Neural cell (in vitro differentiated cells): ENCODE data around the gene SMC5. TPM values are rescaled to one million over a fixed set of nuclear protein-coding genes. Genes with fewer than 3 reads are reported as not detected.

Experiments
- H2AFZ ChIP-seq: fragments of 200-600, 300-800 bp; sonication (generic), shearing (Covaris generic); 2 replicates; pipeline ENCODE4 v1.6.0; 2014; ENCODE audit warnings: low read depth, mild to moderate bottlenecking, antibody characterized with exemption, low read length, moderate library complexity
- H3F3A ChIP-seq: fragments of 200-600 bp; shearing (Covaris generic); 2 replicates; pipeline ENCODE4 v1.6.1; 2016; ENCODE audit warnings: mild to moderate bottlenecking, moderate library complexity, mixed read lengths, antibody characterized with exemption, low read length; ENCODE audit not compliant: insufficient read depth, poor library complexity, severe bottlenecking
- H3K27ac ChIP-seq: fragments of 200-600, 300-800 bp; sonication (generic), shearing (Covaris generic); 2 replicates; pipeline ENCODE4 v1.5.1; 2014; ENCODE audit warnings: mild to moderate bottlenecking, low read length, moderate library complexity
- H3K27me3 ChIP-seq: fragments of 300-800, 200-600 bp; sonication (generic), shearing (Covaris generic); 2 replicates; pipeline ENCODE4 v1.6.0; 2014; ENCODE audit warnings: mild to moderate bottlenecking, low read depth, low read length, moderate library complexity; ENCODE audit not compliant: insufficient read depth
- H3K36me3 ChIP-seq: fragments of 300-800, 200-600 bp; sonication (generic), shearing (Covaris generic); 2 replicates; pipeline ENCODE4 v1.5.1; 2014; ENCODE audit warnings: mild to moderate bottlenecking, antibody characterized with exemption, low read length, moderate library complexity; ENCODE audit not compliant: insufficient read depth
- H3K4me2 ChIP-seq: fragments of 300-800, 200-600 bp; sonication (generic), shearing (Covaris generic); 2 replicates; pipeline ENCODE4 v1.6.0; 2014; ENCODE audit warnings: mild to moderate bottlenecking, low read length
- H3K4me3 ChIP-seq: fragments of 300-800, 200-600 bp; sonication (generic), shearing (Covaris generic); 2 replicates; pipeline ENCODE4 v1.5.1; 2014; ENCODE audit warnings: mild to moderate bottlenecking, low read length, moderate library complexity
- H3K79me2 ChIP-seq: fragments of 200-600 bp; shearing (Covaris generic); replicated peaks from 2 replicates; pipeline ENCODE4 v1.6.0; 2014; ENCODE audit warnings: mild to moderate bottlenecking, low read length, moderate library complexity; ENCODE audit not compliant: insufficient read depth
- H3K9ac ChIP-seq: fragments of 300-800, 200-600 bp; sonication (generic), shearing (Covaris generic); 2 replicates; pipeline ENCODE4 v1.6.1; 2016; ENCODE audit warnings: mild to moderate bottlenecking, low read length, mixed read lengths
- H3K9me2 ChIP-seq: fragments of 200-600 bp; shearing (Covaris generic); 2 replicates; pipeline ENCODE4 v1.6.1; 2016; ENCODE audit warnings: mild to moderate bottlenecking, low read length, mixed read lengths; ENCODE audit not compliant: insufficient read depth
- H3K9me3 ChIP-seq: fragments of 200-600, 300-800 bp; sonication (generic), shearing (Covaris generic); 2 replicates; pipeline ENCODE4 v1.6.1; 2016; ENCODE audit warnings: mild to moderate bottlenecking, mixed run types, low read length, moderate library complexity, mixed read lengths
- H4K20me1 ChIP-seq: fragments of 200-600 bp; shearing (Covaris generic); 2 replicates; pipeline ENCODE4 v1.6.1; 2016; ENCODE audit warnings: mild to moderate bottlenecking, mixed run types; ENCODE audit not compliant: insufficient read depth
- CTCF ChIP-seq: fragments of 450-650 bp; IDR thresholded peaks from 2 replicates; pipeline ENCODE4 v1.5.1; 2014; ENCODE audit warnings: antibody characterized with exemption, mild to moderate bottlenecking, moderate library complexity; ENCODE audit not compliant: poor library complexity, severe bottlenecking
- EP300 ChIP-seq: fragments of 450-650 bp; conservative IDR thresholded peaks from 2 replicates; pipeline ENCODE4 v1.6.1; 2014; ENCODE audit warnings: antibody characterized with exemption, mild to moderate bottlenecking, moderate library complexity; ENCODE audit not compliant: poor library complexity, severe bottlenecking
- EZH2 ChIP-seq: fragments of 200-600, 300-800 bp; shearing (Covaris generic), sonication (generic); IDR thresholded peaks from 2 replicates; pipeline ENCODE4 v1.6.1; 2014; ENCODE audit warnings: antibody characterized with exemption, low read length, borderline replicate concordance, mild to moderate bottlenecking; ENCODE audit not compliant: insufficient read depth, poor library complexity, severe bottlenecking
- MXI1 ChIP-seq: fragments of 450-650 bp; conservative IDR thresholded peaks from 2 replicates; pipeline ENCODE4 v1.6.1; 2014; ENCODE audit warnings: antibody characterized with exemption, mild to moderate bottlenecking; ENCODE audit not compliant: poor library complexity, severe bottlenecking
- POLR2AphosphoS5 ChIP-seq: IDR thresholded peaks from 2 replicates; pipeline ENCODE4 v1.6.1; 2012
- RAD21 ChIP-seq: fragments of 450-650 bp; conservative IDR thresholded peaks from 2 replicates; pipeline ENCODE4 v1.6.1; 2014; ENCODE audit warnings: antibody characterized with exemption, mild to moderate bottlenecking, moderate library complexity
- SMC3 ChIP-seq: fragments of 450-650 bp; conservative IDR thresholded peaks from 2 replicates; pipeline ENCODE4 v1.6.1; 2014; ENCODE audit warnings: antibody characterized with exemption, mild to moderate bottlenecking, moderate library complexity; ENCODE audit not compliant: poor library complexity
- TAF1 ChIP-seq: IDR thresholded peaks from 2 replicates; pipeline ENCODE4 v1.6.1; 2012; ENCODE audit warnings: low read depth
- polyA plus RNA-seq: library from polyadenylated mRNA; depleted of rRNA; stranded (reverse); fragments of >200 nt; gene quantifications from 2 replicates; pipeline ENCODE4 v1.2.3, GENCODE V29; 2014
- TF ChIP-seq, protein P1 (sequence below): IDR thresholded peaks from 2 replicates; pipeline ENCODE4 v1.6.1; 2012; ENCODE audit warnings: borderline replicate concordance

SMC5 gene
- polyA plus RNA-seq, 1 donor from 2014 or later = 37.2 TPM

- H3K27me3 ChIP-seq = no peaks in the 10 kb centered on the region
- no peak overlapping the region for H3K4me2 ChIP-seq
- H3K9me3 ChIP-seq = no peaks in the 10 kb centered on the region
- no peak overlapping the region for H3K4me3 ChIP-seq
- no peak overlapping the region for H3K27ac ChIP-seq
- no peak overlapping the region for H2AFZ ChIP-seq
- no peaks in the 10 kb centered on the region for H3K36me3 ChIP-seq
- no peak for TF ChIP-seq RAD21
- TF ChIP-seq EP300 = no peak
- no peak for TF ChIP-seq EZH2
- no peak for TF ChIP-seq MXI1
- TF ChIP-seq CTCF = no peak
- TF ChIP-seq SMC3 = no peak
- no peak for TF ChIP-seq TAF1
- no peak for TF ChIP-seq POLR2AphosphoS5
- TF ChIP-seq, protein P1, sequence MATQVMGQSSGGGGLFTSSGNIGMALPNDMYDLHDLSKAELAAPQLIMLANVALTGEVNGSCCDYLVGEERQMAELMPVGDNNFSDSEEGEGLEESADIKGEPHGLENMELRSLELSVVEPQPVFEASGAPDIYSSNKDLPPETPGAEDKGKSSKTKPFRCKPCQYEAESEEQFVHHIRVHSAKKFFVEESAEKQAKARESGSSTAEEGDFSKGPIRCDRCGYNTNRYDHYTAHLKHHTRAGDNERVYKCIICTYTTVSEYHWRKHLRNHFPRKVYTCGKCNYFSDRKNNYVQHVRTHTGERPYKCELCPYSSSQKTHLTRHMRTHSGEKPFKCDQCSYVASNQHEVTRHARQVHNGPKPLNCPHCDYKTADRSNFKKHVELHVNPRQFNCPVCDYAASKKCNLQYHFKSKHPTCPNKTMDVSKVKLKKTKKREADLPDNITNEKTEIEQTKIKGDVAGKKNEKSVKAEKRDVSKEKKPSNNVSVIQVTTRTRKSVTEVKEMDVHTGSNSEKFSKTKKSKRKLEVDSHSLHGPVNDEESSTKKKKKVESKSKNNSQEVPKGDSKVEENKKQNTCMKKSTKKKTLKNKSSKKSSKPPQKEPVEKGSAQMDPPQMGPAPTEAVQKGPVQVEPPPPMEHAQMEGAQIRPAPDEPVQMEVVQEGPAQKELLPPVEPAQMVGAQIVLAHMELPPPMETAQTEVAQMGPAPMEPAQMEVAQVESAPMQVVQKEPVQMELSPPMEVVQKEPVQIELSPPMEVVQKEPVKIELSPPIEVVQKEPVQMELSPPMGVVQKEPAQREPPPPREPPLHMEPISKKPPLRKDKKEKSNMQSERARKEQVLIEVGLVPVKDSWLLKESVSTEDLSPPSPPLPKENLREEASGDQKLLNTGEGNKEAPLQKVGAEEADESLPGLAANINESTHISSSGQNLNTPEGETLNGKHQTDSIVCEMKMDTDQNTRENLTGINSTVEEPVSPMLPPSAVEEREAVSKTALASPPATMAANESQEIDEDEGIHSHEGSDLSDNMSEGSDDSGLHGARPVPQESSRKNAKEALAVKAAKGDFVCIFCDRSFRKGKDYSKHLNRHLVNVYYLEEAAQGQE = no peak
- no peaks in the 10 kb centered on the region for H3K79me2 ChIP-seq
- H3F3A ChIP-seq = no peaks in the 10 kb centered on the region
- H3K9me2 ChIP-seq = no peaks in the 10 kb centered on the region
- H4K20me1 ChIP-seq = no peaks in the 10 kb centered on the region
- no peak overlapping the region for H3K9ac ChIP-seq
Measured at GRCh38 chr9:70291446-70291845, 32.7 kb downstream of the SMC5 start.

DNA sequence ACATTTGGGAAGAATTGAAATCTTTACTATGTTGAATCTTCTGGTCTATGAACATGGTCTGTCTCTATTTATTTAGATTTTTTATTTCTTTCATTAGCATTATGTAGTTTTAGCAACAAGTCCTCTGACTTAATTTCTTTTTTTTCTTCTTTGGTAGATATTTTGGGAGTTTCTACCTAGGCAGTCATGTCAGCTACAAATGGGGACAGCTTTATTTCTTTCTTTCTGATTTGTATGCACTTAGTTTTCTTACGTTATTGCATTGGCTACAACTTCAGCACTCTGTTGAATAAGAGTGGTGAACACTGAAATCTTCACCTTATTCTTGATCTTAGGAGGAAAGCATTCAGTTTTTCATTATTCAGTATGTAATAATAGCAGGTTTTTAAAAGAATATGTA, 33.5 kb downstream of the SMC5 start:
- no peak overlapping the region for H3K4me2 ChIP-seq
- H2AFZ ChIP-seq = no peak overlapping the region
- H3K9me2 ChIP-seq = no peaks in the 10 kb centered on the region
- H3K79me2 ChIP-seq = no peaks in the 10 kb centered on the region
- no peaks in the 10 kb centered on the region for H3F3A ChIP-seq
- H3K9me3 ChIP-seq = no peaks in the 10 kb centered on the region
- H3K9ac ChIP-seq = no peak overlapping the region
- no peaks in the 10 kb centered on the region for H3K36me3 ChIP-seq
- TF ChIP-seq RAD21 (no peak), EP300 (no peak), POLR2AphosphoS5 (no peak), SMC3 (no peak), EZH2 (no peak), TAF1 (no peak), MXI1 (no peak), CTCF (no peak)
- TF ChIP-seq, protein P1 = no peak
- H3K27ac ChIP-seq = no peak overlapping the region
- no peak overlapping the region for H3K4me3 ChIP-seq
- no peaks in the 10 kb centered on the region for H3K27me3 ChIP-seq
- H4K20me1 ChIP-seq = no peaks in the 10 kb centered on the region
